ENCODE results near the gene POLR2E. TPM values are rescaled to one million over a fixed set of nuclear protein-coding genes. Genes with fewer than 3 reads are reported as not detected.

POLR2E gene
- total and polyA plus RNA-seq, 2 donors, result 35.2 to 255 TPM

DNA sequence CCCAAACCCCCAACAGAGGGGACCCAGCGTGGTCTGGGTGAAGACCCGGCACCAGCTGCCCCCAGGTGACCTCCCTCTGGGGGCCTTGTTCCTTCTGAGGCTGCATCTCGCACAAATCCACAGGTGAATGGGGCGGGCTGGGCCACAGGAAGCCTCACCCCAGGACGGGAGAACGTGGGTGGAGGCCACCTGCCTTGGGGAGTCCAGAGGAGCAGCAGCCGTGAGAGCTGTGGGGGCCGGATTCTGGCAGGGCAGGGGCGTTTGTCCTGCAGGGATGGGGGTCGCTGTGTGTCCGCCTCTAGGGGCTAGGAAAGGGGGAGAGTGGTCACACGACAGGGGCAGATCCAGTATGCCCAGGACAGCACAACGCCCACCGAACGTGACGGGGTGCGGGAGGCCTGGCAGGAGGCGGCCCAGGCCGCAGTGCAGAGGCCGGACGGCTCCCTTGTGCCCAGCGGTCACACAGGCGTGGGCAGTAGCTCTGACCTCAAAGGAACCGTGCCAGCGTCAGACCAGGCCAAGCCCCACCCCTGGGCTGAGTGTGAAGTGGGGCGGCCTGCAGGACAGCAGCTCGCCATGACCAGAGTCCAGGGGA is 6.7 kb downstream of the POLR2E start:
- H3K4me3 ChIP-seq (ENCODE audit: low read depth, low read length), result no peak overlapping the region
- H3K4me1 ChIP-seq (ENCODE audit: insufficient read depth), result no peaks in the 10 kb centered on the region
- peaks cover 2% of the 10 kb centered on the region for H3K36me3 ChIP-seq (ENCODE audit: insufficient read depth)
- H3K27ac ChIP-seq (ENCODE audit: low read depth), result no peak overlapping the region
- 86% methylated on average over 27 of the region's 27 CpGs for WGBS
- DNase-seq (ENCODE audit: extremely low spot score), result no peak

- Histone ChIP-seq H3K36me3 (ENCODE audit: insufficient read depth) (peaks cover 2% of the 10 kb centered on the region), H3K27ac (ENCODE audit: low read depth) (no peak overlapping the region), H3K4me3 (ENCODE audit: low read depth, low read length) (no peak overlapping the region), H3K4me1 (ENCODE audit: insufficient read depth) (no peaks in the 10 kb centered on the region)
- no peak for DNase-seq (ENCODE audit: extremely low spot score)
- 70% methylated on average over 27 of the region's 27 CpGs for WGBS
These were observed 7.3 kb downstream of the POLR2E start for GRCh38 chr19:1087813-1088415.

GRCh38 chr19:1086613-1087012 is 8.6 kb downstream of the POLR2E start:
- DNase-seq (ENCODE audit: extremely low spot score), result no peak
- Histone ChIP-seq H3K36me3 (ENCODE audit: insufficient read depth) (no peaks in the 10 kb centered on the region), H3K4me1 (ENCODE audit: insufficient read depth) (peaks cover 2% of the 10 kb centered on the region), H3K4me3 (ENCODE audit: low read depth, low read length) (no peak overlapping the region), H3K27ac (ENCODE audit: low read depth) (no peak overlapping the region)
- WGBS, result 72% methylated on average over 21 of the region's 21 CpGs

DNA sequence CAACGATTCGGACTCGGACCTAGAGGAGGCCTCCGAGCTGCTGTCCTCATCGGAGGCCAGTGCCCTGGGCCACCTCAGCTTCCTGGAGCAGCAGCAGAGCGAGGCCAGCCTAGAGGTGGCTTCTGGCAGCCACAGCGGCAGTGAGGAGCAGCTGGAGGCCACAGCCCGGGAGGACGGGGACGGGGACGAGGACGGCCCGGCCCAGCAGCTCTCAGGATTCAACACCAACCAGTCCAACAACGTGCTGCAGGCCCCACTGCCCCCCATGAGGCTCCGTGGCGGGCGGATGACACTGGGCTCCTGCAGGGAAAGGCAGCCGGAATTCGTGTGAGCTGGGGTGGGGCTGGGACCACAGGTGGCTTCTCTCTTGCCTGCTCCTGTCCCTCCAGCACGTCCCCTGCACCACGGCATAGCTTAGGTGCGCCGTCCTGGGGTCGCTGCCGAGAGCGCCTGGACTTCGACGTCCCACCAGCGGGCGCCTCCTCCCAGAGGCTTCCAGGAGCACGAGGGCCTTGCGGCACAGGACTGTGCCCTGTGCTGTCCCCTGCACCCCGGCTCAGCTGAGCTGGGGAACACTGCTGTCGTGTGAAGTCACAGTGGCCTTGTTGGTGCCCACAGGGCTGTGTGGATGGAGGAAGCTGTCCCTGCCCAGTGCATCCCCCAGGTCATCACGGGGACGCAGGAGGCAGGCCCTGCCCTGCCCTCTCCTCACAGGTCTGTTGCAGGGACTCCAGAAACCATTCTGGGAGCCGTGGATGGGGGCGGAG is 9.3 kb downstream of the POLR2E start:
- Histone ChIP-seq H3K36me3 (ENCODE audit: insufficient read depth) (no peaks in the 10 kb centered on the region), H3K27ac (ENCODE audit: low read depth) (no peak overlapping the region), H3K4me3 (ENCODE audit: low read depth, low read length) (no peak overlapping the region), H3K4me1 (ENCODE audit: insufficient read depth) (peaks cover 2% of the 10 kb centered on the region)
- 63% methylated on average over 38 of the region's 38 CpGs for whole genome bisulfite sequencing
- DNase-seq (ENCODE audit: extremely low spot score), result no peak

DNA sequence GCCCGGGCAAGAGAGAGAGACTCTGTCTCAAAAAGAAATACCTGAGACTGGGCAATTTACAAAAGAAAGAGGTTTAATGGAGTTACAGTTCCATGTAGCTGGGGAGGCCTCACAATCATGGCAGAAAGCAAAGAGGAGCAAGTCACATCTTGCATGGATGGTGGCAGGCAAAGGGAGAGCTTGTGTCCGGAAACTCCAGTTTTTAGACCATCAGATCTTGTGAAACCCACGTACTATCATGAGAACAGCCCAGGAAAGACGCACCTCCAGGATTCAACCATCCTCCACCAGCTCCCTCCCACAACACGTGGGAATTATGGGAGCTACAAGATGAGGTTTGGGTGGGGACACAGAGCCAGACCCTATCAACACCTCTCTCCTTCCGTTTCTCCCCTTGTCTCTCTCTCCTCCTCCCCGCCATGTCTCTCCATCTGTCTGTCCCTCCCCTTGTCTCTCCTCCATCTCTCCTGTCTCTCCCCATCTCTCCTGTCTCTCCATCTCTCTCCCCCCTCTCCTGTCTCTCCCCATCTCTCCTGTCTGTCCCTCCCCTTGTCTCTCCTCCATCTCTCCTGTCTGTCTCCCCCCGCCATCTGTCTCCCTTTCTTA is 10.0 kb downstream of the POLR2E start:
- Histone ChIP-seq H3K4me3 (ENCODE audit: low read depth, low read length) (no peak overlapping the region), H3K4me1 (ENCODE audit: insufficient read depth) (peaks cover 2% of the 10 kb centered on the region), H3K36me3 (ENCODE audit: insufficient read depth) (no peaks in the 10 kb centered on the region), H3K27ac (ENCODE audit: low read depth) (no peak overlapping the region)
- DNase-seq (ENCODE audit: extremely low spot score), result no peak
- 59% methylated on average over 8 of the region's 8 CpGs for WGBS

GRCh38 chr19:1084024-1084868 is 10.9 kb downstream of the POLR2E start:
- DNase-seq (ENCODE audit: extremely low spot score), result no peak
- peaks cover 2% of the 10 kb centered on the region for H3K4me1 ChIP-seq (ENCODE audit: insufficient read depth)
- no peaks in the 10 kb centered on the region for H3K36me3 ChIP-seq (ENCODE audit: insufficient read depth)
- no peak overlapping the region for H3K27ac ChIP-seq (ENCODE audit: low read depth)
- H3K4me3 ChIP-seq (ENCODE audit: low read depth, low read length), result no peak overlapping the region
- 85% methylated on average over 43 of the region's 43 CpGs for WGBS

- Histone ChIP-seq H3K4me1 (ENCODE audit: insufficient read depth) (peaks cover 2% of the 10 kb centered on the region), H3K4me3 (ENCODE audit: low read depth, low read length) (no peak overlapping the region), H3K36me3 (ENCODE audit: insufficient read depth) (no peaks in the 10 kb centered on the region), H3K27ac (ENCODE audit: low read depth) (no peak overlapping the region)
- DNase-seq (ENCODE audit: extremely low spot score), result no peak
- 88% methylated on average over 59 of the region's 59 CpGs for WGBS
These were observed 12.0 kb downstream of the POLR2E start for GRCh38 chr19:1082928-1083816.

GRCh38 chr19:1082165-1082927 is 12.8 kb downstream of the POLR2E start:
- Histone ChIP-seq H3K4me3 (ENCODE audit: low read depth, low read length) (peak overlapping the region; percentile 5), H3K4me1 (ENCODE audit: insufficient read depth) (peaks cover 2% of the 10 kb centered on the region), H3K27ac (ENCODE audit: low read depth) (no peak overlapping the region), H3K36me3 (ENCODE audit: insufficient read depth) (no peaks in the 10 kb centered on the region)
- no peak for DNase-seq (ENCODE audit: extremely low spot score)
- WGBS, result 31% methylated on average over 51 of the region's 51 CpGs

DNA sequence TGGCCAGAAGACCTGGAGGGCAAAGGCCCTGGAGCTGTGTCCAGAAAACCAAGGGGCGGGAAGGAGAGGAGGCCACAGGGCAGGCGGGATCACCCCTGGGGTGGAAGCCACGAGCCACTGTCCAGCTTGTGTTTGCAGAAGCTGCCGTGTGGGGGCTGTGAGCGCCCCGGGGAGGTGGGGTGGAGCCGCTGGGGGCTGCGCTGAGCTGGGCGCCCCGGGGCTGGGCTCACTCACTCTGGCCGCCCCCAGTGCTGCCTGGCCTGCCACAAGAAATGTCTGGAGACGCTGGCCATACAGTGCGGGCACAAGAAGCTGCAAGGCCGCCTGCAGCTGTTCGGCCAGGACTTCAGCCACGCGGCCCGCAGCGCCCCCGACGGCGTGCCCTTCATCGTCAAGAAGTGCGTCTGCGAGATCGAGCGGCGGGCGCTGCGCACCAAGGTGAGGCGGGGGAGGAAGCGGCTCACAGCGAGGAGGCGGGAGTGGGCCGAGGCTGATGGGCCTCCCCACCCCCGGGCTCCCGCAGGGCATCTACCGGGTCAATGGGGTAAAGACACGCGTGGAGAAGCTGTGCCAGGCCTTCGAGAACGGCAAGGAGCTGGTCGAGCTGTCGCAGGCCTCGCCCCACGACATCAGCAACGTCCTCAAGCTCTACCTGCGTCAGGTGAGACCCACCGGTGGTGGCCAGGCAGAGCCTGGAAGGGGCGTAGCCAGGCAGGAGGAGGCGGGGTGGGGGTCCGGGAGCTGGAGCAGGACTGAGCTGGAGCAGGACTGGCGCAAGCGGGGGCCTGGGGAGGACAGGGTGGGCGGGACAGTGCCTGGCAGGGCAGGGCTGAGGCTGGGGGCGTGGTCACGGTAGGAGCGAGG is 13.6 kb downstream of the POLR2E start:
- no peak overlapping the region for H3K4me3 ChIP-seq (ENCODE audit: low read depth, low read length)
- no peak overlapping the region for H3K27ac ChIP-seq (ENCODE audit: low read depth)
- H3K36me3 ChIP-seq (ENCODE audit: insufficient read depth), result no peaks in the 10 kb centered on the region
- no peak for DNase-seq (ENCODE audit: extremely low spot score)
- peaks cover 2% of the 10 kb centered on the region for H3K4me1 ChIP-seq (ENCODE audit: insufficient read depth)
- WGBS, result 70% methylated on average over 58 of the region's 58 CpGs

DNA sequence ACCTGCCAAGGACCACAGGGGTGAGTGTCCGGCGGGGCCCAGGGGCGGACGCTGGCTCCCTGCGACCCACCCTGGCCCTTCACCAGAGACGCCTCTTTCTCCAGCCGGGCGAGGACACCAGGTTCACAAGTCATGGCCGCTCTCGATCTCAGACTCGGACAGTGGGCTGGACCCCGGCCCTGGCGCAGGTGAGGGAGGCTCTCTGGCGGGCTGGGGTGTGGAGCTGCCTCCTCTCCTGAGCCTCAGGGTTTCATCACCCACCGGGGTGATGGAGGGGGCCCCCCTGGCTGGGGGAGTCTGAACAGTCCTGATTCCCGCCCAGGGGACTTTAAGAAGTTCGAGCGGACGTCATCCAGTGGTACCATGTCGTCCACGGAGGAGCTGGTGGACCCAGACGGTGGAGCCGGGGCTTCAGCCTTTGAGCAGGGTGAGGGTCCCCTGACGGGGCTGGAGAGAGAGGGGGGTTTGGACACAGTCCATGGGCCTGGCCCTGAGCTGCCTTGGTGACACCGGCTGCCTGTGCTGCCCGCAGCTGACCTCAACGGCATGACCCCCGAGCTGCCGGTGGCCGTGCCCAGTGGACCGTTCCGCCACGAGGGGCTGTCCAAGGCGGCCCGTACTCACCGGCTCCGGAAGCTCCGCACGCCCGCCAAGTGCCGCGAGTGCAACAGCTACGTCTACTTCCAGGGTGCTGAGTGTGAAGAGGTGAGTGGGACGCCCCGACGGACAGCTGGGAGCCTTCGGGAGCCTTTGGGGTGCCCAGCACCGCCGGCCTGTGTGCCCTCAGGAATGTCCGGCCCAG is 14.6 kb downstream of the POLR2E start:
- H3K4me1 ChIP-seq (ENCODE audit: insufficient read depth), result peaks cover 2% of the 10 kb centered on the region
- 92% methylated on average over 50 of the region's 50 CpGs for WGBS

More for the DNA sequence above, 14.6 kb downstream of the POLR2E start:
- no peak overlapping the region for H3K4me3 ChIP-seq (ENCODE audit: low read depth, low read length)
- H3K36me3 ChIP-seq (ENCODE audit: insufficient read depth), result no peaks in the 10 kb centered on the region
- H3K27ac ChIP-seq (ENCODE audit: low read depth), result no peak overlapping the region
- no peak for DNase-seq (ENCODE audit: extremely low spot score)

Data from urinary bladder (tissue), 4 donors.